Ishikawa (cell line): ENCODE data around the gene SPINK14.

Experiments used
- EP300 ChIP-seq: IDR thresholded peaks from 2 replicates; pipeline ENCODE4 v1.6.1; 2012; ENCODE audit warnings: borderline replicate concordance
- FOXM1 ChIP-seq: IDR thresholded peaks from 2 replicates; pipeline ENCODE4 v1.6.1; 2012; ENCODE audit warnings: low read depth, borderline replicate concordance
- MAX ChIP-seq: IDR thresholded peaks from 2 replicates; pipeline ENCODE4 v1.6.1; 2012
- RAD21 ChIP-seq: IDR thresholded peaks from 2 replicates; pipeline ENCODE4 v1.6.1; 2012; ENCODE audit warnings: low read depth

GRCh38 chr5:148202531-148203203, 34.3 kb downstream of the SPINK14 start, which contains the start of gene SPINK6:
- no peak for TF ChIP-seq FOXM1
- TF ChIP-seq MAX: no peak
- TF ChIP-seq EP300: no peak
- no peak for TF ChIP-seq RAD21
